GM23338 (cell line): ENCODE data around the gene ATP1B3. TPM values are rescaled to one million over a fixed set of nuclear protein-coding genes. Genes with fewer than 3 reads are reported as not detected.
A peak's percentile ranks its signal among the peaks of the same experiment; 100 is the strongest.

ENCODE experiments used
- ATAC-seq: fragments of 200-7000 bp; cut with Tn5 transposase; 3 replicates; pipeline ENCODE4 v1.9.1; 2020
- DNase-seq: peaks from one replicate; pipeline ENCODE4 v3.0.0-alpha.2; 2015; ENCODE audit warnings: low spot score
- H2AFZ ChIP-seq: fragments of 200-600 bp; sonication (generic); 2 replicates; pipeline ENCODE4 v1.8.0; 2016; ENCODE audit warnings: antibody characterized with exemption, mild to moderate bottlenecking, moderate library complexity
- H3F3A ChIP-seq: fragments of 200-600 bp; sonication (generic); replicated peaks from 2 replicates; pipeline ENCODE4 v1.8.0; 2017; ENCODE audit warnings: antibody characterized with exemption, mixed run types, low read depth
- H3K27ac ChIP-seq: fragments of 200-600 bp; sonication (generic); 2 replicates; pipeline ENCODE4 v1.6.1; 2016; ENCODE audit warnings: low read depth
- H3K27me3 ChIP-seq: fragments of 200-600 bp; sonication (generic); 2 replicates; pipeline ENCODE4 v1.8.0; 2016; ENCODE audit warnings: mild to moderate bottlenecking, mixed run types, moderate library complexity; ENCODE audit not compliant: insufficient read depth
- H3K36me3 ChIP-seq: fragments of 200-600 bp; sonication (generic); 2 replicates; pipeline ENCODE4 v1.8.0; 2016; ENCODE audit warnings: mild to moderate bottlenecking; ENCODE audit not compliant: insufficient read depth
- H3K4me1 ChIP-seq: fragments of 200-600 bp; sonication (generic); 2 replicates; pipeline ENCODE4 v1.8.0; 2016; ENCODE audit warnings: mild to moderate bottlenecking, moderate library complexity; ENCODE audit not compliant: insufficient read depth
- H3K4me2 ChIP-seq: fragments of 200-600 bp; sonication (generic); 2 replicates; pipeline ENCODE4 v1.7.1; 2017; ENCODE audit warnings: mixed run types
- H3K4me3 ChIP-seq: fragments of 200-600 bp; sonication (generic); 2 replicates; pipeline ENCODE4 v1.6.1; 2016; ENCODE audit warnings: mixed run types
- H3K79me2 ChIP-seq: fragments of 200-600 bp; sonication (generic); replicated peaks from 2 replicates; pipeline ENCODE4 v1.8.0; 2017; ENCODE audit warnings: mild to moderate bottlenecking; ENCODE audit not compliant: insufficient read depth
- H3K9me2 ChIP-seq: fragments of 200-600 bp; sonication (generic); 2 replicates; pipeline ENCODE4 v1.8.0; 2017; ENCODE audit not compliant: insufficient read depth
- H4K20me1 ChIP-seq: fragments of 200-600 bp; sonication (generic); replicated peaks from 2 replicates; pipeline ENCODE4 v1.8.0; 2017; ENCODE audit warnings: mild to moderate bottlenecking; ENCODE audit not compliant: insufficient read depth
- H3K27ac Mint-ChIP-seq: 2 replicates; pipeline ENCODE4 v1.8.0; 2020; ENCODE audit warnings: inconsistent platforms, mild to moderate bottlenecking, moderate library complexity, mixed read lengths
- H3K27me3 Mint-ChIP-seq: 3 replicates; pipeline ENCODE4 v1.8.0; 2022; ENCODE audit warnings: low read depth, mild to moderate bottlenecking, moderate library complexity, mixed read lengths, inconsistent platforms; ENCODE audit not compliant: insufficient read depth, poor library complexity
- H3K36me3 Mint-ChIP-seq: 3 replicates; pipeline ENCODE4 v1.8.0; 2021; ENCODE audit warnings: low read depth, mild to moderate bottlenecking, inconsistent platforms, moderate library complexity, mixed read lengths
- H3K4me1 Mint-ChIP-seq: 3 replicates; pipeline ENCODE4 v1.8.0; 2020; ENCODE audit warnings: mild to moderate bottlenecking, inconsistent platforms, mixed read lengths
- H3K4me3 Mint-ChIP-seq: 3 replicates; pipeline ENCODE4 v1.8.0; 2021; ENCODE audit warnings: moderate library complexity, mild to moderate bottlenecking, inconsistent platforms, mixed read lengths
- H3K9me3 Mint-ChIP-seq: 3 replicates; pipeline ENCODE4 v1.8.0; 2020; ENCODE audit warnings: moderate library complexity, mild to moderate bottlenecking, inconsistent platforms, mixed read lengths
- CREB1 ChIP-seq: fragments of 250-450 bp; sonication (Bioruptor Pico); IDR thresholded peaks from 2 replicates; pipeline ENCODE4 v1.5.0; 2020; ENCODE audit warnings: low read depth, mild to moderate bottlenecking, moderate library complexity
- EZH2 ChIP-seq: fragments of 200-600 bp; sonication (generic); IDR thresholded peaks from one replicate; pipeline ENCODE4 v1.8.0; 2017; ENCODE audit warnings: antibody characterized with exemption, mild to moderate bottlenecking, low read depth; ENCODE audit not compliant: unreplicated experiment
- EZH2phosphoT487 ChIP-seq: fragments of 200-600 bp; sonication (generic); IDR thresholded peaks from one replicate; pipeline ENCODE4 v1.8.1; 2018; ENCODE audit warnings: antibody characterized with exemption; ENCODE audit not compliant: unreplicated experiment
- JUNB ChIP-seq: IDR thresholded peaks from one replicate; pipeline ENCODE4 v1.6.1; 2016; ENCODE audit warnings: antibody characterized with exemption; ENCODE audit not compliant: unreplicated experiment
- NANOG ChIP-seq: IDR thresholded peaks from 2 replicates; pipeline ENCODE4 v1.6.1; 2016; ENCODE audit warnings: antibody characterized with exemption, borderline replicate concordance
- POLR2AphosphoS5 ChIP-seq: IDR thresholded peaks from 2 replicates; pipeline ENCODE4 v1.6.1; 2016; ENCODE audit warnings: antibody characterized with exemption, low read depth
- STAT1 ChIP-seq: IDR thresholded peaks from one replicate; pipeline ENCODE4 v1.6.1; 2016; ENCODE audit warnings: antibody characterized with exemption; ENCODE audit not compliant: unreplicated experiment
- ZNF114 ChIP-seq: fragments of 250-450 bp; sonication (Bioruptor Pico); IDR thresholded peaks from 2 replicates; pipeline ENCODE4 v1.5.0; 2020; ENCODE audit warnings: mild to moderate bottlenecking, moderate library complexity
- ZNF331 ChIP-seq: fragments of 250-450 bp; sonication (Bioruptor Pico); IDR thresholded peaks from 2 replicates; pipeline ENCODE4 v1.5.0; 2020; ENCODE audit warnings: low read depth, mild to moderate bottlenecking, moderate library complexity
- polyA plus RNA-seq: library from polyadenylated mRNA; unstranded; fragments of >200 nt; fragmentation: Nextera tagmentation; extraction: Ambion mirVana; gene quantifications from 2 replicates; pipeline ENCODE4 v1.2.1, GENCODE V29; 2016
- total RNA-seq: library from RNA; depleted of rRNA; stranded (reverse); fragments of >200 nt; shearing (Covaris generic); gene quantifications from 2 replicates; pipeline ENCODE4 v1.2.3, GENCODE V29; 2014
- TF ChIP-seq, protein P1 (sequence below): IDR thresholded peaks from 2 replicates; pipeline ENCODE4 v1.6.1; 2016; ENCODE audit warnings: antibody characterized with exemption
- TF ChIP-seq, protein P2 (sequence below): IDR thresholded peaks from one replicate; pipeline ENCODE4 v1.6.1; 2018; ENCODE audit warnings: antibody characterized with exemption; ENCODE audit not compliant: unreplicated experiment
- TF ChIP-seq, protein P3 (sequence below): fragments of 250-450 bp; sonication (Bioruptor Pico); IDR thresholded peaks from 2 replicates; pipeline ENCODE4 v1.5.0; 2020; ENCODE audit warnings: mild to moderate bottlenecking, moderate library complexity
- TF ChIP-seq, protein P4 (sequence below), 2 experiments: fragments of 200-600 bp in 1 of 2; sonication (generic) in 1 of 2; conservative IDR thresholded peaks; 2 replicates each; pipeline versions ENCODE4 v1.5.1 to v1.6.1; 2016 to 2017; ENCODE audit warnings: antibody characterized with exemption in 2 of 2, low read depth in 2 of 2, mild to moderate bottlenecking in 2 of 2, moderate library complexity in 1 of 2

ATP1B3 gene
- total and polyA plus RNA-seq, 2 experiments from 2014 or later = 135 to 315 TPM

DNA sequence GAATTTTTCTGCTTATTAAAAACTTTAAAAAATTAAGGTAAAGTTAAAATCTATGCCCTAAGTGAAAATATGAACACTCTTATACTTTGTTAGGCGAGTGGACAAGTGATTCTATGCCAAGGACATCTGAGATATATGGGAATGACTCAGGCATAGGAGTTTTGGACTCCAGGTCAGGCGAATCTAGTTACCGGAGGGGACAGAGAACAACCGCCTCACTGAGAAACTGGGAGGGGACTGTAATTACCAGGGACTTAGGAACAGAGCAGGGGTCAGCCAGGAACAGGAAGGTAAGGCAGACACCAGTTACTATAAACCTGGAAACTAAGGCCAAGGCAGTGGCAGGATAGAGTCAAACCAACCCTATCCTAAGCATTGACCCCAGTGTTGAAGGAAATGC is 16.8 kb upstream of the ATP1B3 start:
- Histone ChIP-seq H3K4me3 (no peak overlapping the region), H3F3A (no peaks in the 10 kb centered on the region), H3K79me2 (no peaks in the 10 kb centered on the region), H4K20me1 (no peaks in the 10 kb centered on the region), H3K4me2 (no peak overlapping the region), H3K27me3 (no peaks in the 10 kb centered on the region), H3K4me1 (no peaks in the 10 kb centered on the region), H3K27ac (no peak overlapping the region), H2AFZ (peak overlapping the region; percentile 83), H3K36me3 (no peaks in the 10 kb centered on the region), H3K9me2 (no peaks in the 10 kb centered on the region)
- no peaks in the 10 kb centered on the region for H3K36me3 Mint-ChIP-seq
- TF ChIP-seq, protein P1, sequence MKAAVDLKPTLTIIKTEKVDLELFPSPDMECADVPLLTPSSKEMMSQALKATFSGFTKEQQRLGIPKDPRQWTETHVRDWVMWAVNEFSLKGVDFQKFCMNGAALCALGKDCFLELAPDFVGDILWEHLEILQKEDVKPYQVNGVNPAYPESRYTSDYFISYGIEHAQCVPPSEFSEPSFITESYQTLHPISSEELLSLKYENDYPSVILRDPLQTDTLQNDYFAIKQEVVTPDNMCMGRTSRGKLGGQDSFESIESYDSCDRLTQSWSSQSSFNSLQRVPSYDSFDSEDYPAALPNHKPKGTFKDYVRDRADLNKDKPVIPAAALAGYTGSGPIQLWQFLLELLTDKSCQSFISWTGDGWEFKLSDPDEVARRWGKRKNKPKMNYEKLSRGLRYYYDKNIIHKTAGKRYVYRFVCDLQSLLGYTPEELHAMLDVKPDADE = no peak
- TF ChIP-seq JUNB = no peak
- TF ChIP-seq, protein P2, sequence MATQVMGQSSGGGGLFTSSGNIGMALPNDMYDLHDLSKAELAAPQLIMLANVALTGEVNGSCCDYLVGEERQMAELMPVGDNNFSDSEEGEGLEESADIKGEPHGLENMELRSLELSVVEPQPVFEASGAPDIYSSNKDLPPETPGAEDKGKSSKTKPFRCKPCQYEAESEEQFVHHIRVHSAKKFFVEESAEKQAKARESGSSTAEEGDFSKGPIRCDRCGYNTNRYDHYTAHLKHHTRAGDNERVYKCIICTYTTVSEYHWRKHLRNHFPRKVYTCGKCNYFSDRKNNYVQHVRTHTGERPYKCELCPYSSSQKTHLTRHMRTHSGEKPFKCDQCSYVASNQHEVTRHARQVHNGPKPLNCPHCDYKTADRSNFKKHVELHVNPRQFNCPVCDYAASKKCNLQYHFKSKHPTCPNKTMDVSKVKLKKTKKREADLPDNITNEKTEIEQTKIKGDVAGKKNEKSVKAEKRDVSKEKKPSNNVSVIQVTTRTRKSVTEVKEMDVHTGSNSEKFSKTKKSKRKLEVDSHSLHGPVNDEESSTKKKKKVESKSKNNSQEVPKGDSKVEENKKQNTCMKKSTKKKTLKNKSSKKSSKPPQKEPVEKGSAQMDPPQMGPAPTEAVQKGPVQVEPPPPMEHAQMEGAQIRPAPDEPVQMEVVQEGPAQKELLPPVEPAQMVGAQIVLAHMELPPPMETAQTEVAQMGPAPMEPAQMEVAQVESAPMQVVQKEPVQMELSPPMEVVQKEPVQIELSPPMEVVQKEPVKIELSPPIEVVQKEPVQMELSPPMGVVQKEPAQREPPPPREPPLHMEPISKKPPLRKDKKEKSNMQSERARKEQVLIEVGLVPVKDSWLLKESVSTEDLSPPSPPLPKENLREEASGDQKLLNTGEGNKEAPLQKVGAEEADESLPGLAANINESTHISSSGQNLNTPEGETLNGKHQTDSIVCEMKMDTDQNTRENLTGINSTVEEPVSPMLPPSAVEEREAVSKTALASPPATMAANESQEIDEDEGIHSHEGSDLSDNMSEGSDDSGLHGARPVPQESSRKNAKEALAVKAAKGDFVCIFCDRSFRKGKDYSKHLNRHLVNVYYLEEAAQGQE = no peak
- no peak for TF ChIP-seq STAT1
- no peak for TF ChIP-seq CREB1 (CRISPR knock-in tag)
- TF ChIP-seq POLR2AphosphoS5 = no peak
- no peak for TF ChIP-seq ZNF331
- no peak for TF ChIP-seq ZNF114 (CRISPR knock-in tag)
- TF ChIP-seq, protein P3, sequence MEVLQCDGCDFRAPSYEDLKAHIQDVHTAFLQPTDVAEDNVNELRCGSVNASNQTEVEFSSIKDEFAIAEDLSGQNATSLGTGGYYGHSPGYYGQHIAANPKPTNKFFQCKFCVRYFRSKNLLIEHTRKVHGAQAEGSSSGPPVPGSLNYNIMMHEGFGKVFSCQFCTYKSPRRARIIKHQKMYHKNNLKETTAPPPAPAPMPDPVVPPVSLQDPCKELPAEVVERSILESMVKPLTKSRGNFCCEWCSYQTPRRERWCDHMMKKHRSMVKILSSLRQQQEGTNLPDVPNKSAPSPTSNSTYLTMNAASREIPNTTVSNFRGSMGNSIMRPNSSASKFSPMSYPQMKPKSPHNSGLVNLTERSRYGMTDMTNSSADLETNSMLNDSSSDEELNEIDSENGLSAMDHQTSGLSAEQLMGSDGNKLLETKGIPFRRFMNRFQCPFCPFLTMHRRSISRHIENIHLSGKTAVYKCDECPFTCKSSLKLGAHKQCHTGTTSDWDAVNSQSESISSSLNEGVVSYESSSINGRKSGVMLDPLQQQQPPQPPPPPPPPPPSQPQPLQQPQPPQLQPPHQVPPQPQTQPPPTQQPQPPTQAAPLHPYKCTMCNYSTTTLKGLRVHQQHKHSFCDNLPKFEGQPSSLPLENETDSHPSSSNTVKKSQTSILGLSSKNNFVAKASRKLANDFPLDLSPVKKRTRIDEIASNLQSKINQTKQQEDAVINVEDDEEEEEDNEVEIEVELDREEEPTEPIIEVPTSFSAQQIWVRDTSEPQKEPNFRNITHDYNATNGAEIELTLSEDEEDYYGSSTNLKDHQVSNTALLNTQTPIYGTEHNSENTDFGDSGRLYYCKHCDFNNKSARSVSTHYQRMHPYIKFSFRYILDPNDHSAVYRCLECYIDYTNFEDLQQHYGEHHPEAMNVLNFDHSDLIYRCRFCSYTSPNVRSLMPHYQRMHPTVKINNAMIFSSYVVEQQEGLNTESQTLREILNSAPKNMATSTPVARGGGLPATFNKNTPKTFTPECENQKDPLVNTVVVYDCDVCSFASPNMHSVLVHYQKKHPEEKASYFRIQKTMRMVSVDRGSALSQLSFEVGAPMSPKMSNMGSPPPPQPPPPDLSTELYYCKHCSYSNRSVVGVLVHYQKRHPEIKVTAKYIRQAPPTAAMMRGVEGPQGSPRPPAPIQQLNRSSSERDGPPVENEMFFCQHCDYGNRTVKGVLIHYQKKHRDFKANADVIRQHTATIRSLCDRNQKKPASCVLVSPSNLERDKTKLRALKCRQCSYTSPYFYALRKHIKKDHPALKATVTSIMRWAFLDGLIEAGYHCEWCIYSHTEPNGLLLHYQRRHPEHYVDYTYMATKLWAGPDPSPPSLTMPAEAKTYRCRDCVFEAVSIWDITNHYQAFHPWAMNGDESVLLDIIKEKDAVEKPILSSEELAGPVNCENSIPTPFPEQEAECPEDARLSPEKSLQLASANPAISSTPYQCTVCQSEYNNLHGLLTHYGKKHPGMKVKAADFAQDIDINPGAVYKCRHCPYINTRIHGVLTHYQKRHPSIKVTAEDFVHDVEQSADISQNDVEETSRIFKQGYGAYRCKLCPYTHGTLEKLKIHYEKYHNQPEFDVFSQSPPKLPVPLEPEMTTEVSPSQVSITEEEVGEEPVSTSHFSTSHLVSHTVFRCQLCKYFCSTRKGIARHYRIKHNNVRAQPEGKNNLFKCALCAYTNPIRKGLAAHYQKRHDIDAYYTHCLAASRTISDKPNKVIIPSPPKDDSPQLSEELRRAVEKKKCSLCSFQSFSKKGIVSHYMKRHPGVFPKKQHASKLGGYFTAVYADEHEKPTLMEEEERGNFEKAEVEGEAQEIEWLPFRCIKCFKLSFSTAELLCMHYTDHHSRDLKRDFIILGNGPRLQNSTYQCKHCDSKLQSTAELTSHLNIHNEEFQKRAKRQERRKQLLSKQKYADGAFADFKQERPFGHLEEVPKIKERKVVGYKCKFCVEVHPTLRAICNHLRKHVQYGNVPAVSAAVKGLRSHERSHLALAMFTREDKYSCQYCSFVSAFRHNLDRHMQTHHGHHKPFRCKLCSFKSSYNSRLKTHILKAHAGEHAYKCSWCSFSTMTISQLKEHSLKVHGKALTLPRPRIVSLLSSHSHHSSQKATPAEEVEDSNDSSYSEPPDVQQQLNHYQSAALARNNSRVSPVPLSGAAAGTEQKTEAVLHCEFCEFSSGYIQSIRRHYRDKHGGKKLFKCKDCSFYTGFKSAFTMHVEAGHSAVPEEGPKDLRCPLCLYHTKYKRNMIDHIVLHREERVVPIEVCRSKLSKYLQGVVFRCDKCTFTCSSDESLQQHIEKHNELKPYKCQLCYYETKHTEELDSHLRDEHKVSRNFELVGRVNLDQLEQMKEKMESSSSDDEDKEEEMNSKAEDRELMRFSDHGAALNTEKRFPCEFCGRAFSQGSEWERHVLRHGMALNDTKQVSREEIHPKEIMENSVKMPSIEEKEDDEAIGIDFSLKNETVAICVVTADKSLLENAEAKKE = no peak
- TF ChIP-seq, protein P4, sequence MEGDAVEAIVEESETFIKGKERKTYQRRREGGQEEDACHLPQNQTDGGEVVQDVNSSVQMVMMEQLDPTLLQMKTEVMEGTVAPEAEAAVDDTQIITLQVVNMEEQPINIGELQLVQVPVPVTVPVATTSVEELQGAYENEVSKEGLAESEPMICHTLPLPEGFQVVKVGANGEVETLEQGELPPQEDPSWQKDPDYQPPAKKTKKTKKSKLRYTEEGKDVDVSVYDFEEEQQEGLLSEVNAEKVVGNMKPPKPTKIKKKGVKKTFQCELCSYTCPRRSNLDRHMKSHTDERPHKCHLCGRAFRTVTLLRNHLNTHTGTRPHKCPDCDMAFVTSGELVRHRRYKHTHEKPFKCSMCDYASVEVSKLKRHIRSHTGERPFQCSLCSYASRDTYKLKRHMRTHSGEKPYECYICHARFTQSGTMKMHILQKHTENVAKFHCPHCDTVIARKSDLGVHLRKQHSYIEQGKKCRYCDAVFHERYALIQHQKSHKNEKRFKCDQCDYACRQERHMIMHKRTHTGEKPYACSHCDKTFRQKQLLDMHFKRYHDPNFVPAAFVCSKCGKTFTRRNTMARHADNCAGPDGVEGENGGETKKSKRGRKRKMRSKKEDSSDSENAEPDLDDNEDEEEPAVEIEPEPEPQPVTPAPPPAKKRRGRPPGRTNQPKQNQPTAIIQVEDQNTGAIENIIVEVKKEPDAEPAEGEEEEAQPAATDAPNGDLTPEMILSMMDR (conservative IDR thresholded peaks at IDR 0.05; ENCODE audit: low read depth in 2 of 2) = no peak
- no peak for TF ChIP-seq NANOG
- TF ChIP-seq EZH2 = no peak
- no peak for TF ChIP-seq EZH2phosphoT487
- ATAC-seq = no peak
- no peak overlapping the region for H3K4me3 Mint-ChIP-seq
- peaks cover 4% of the 10 kb centered on the region for H3K4me1 Mint-ChIP-seq
- H3K27me3 Mint-ChIP-seq = peaks cover 5% of the 10 kb centered on the region
- no peak for DNase-seq
- H3K27ac Mint-ChIP-seq = no peak overlapping the region; the same call in 1 of the 2 replicates
- H3K9me3 Mint-ChIP-seq = no peaks in the 10 kb centered on the region
